Measurements from ENCODE around the gene NOX3.

DNA sequence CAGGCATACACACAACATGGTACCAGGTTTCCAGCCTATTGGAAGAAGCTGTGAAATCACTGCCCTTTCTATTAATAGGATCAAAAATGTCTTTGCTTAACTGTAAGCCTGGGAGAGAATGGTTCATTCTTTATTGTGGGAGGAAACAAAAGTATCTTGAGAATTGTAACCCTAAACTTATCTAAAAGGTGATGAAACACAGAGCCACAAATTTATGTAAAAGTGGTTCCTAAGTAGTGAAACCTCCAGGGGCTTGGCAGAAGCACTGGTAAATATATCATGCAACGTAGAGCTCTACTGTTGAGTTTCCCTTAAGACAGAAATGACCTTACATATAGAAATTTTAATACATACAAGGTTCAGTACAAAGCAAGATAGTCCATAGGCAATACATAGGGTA, 17.2 kb upstream of the NOX3 start:
- TF ChIP-seq, protein P1, sequence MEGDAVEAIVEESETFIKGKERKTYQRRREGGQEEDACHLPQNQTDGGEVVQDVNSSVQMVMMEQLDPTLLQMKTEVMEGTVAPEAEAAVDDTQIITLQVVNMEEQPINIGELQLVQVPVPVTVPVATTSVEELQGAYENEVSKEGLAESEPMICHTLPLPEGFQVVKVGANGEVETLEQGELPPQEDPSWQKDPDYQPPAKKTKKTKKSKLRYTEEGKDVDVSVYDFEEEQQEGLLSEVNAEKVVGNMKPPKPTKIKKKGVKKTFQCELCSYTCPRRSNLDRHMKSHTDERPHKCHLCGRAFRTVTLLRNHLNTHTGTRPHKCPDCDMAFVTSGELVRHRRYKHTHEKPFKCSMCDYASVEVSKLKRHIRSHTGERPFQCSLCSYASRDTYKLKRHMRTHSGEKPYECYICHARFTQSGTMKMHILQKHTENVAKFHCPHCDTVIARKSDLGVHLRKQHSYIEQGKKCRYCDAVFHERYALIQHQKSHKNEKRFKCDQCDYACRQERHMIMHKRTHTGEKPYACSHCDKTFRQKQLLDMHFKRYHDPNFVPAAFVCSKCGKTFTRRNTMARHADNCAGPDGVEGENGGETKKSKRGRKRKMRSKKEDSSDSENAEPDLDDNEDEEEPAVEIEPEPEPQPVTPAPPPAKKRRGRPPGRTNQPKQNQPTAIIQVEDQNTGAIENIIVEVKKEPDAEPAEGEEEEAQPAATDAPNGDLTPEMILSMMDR (IDR thresholded peaks at IDR 0.05 in 8 of 11, conservative IDR thresholded peaks at IDR 0.05 in 3 of 11), result no peak
- no peak for TF ChIP-seq POLR2A (IDR thresholded peaks at IDR 0.05)
- no peak for TF ChIP-seq POLR2AphosphoS5 (IDR thresholded peaks at IDR 0.05)
